Sigmoid colon (tissue), 7 donors: ENCODE data around the gene RNASET2. TPM values are rescaled to one million over a fixed set of nuclear protein-coding genes. Genes with fewer than 3 reads are reported as not detected.

Experiments
- DNase-seq: peaks from one replicate; pipeline ENCODE4 v3.0.0-alpha.2; 2019
- H3K27ac ChIP-seq, 4 donors: fragments of 200-600 bp; sonication (generic); one replicate each; pipeline ENCODE4 v1.5.1; 2016 to 2019; ENCODE audit warnings: mild to moderate bottlenecking in 1 of 4
- H3K27me3 ChIP-seq, 3 donors: fragments of 200-600 bp; sonication (generic); one replicate each; pipeline ENCODE4 v1.5.1; 2019; ENCODE audit warnings: mild to moderate bottlenecking in 1 of 3
- H3K36me3 ChIP-seq, 4 donors: fragments of 200-600 bp; sonication (generic); one replicate each; pipeline ENCODE4 v1.5.1; 2016 to 2019
- H3K4me1 ChIP-seq, 4 donors: fragments of 200-600 bp; sonication (generic); one replicate each; pipeline ENCODE4 v1.5.1; 2017 to 2019
- H3K4me3 ChIP-seq, 4 donors: fragments of 200-600 bp; sonication (generic); one replicate each; pipeline ENCODE4 v1.5.1; 2017 to 2019; ENCODE audit warnings: mild to moderate bottlenecking in 2 of 4, moderate library complexity in 1 of 4
- H3K9me3 ChIP-seq, 4 donors: fragments of 200-600 bp in 3 of 4; sonication (generic) in 3 of 4; one replicate each; pipeline versions ENCODE4 v1.5.1 to v1.6.1; 2013 to 2019
- CTCF ChIP-seq, 4 experiments: fragments of 450-650 bp in 3 of 4; fragments of 200-600 bp in 1 of 4; IDR thresholded peaks; one replicate each; pipeline ENCODE4 v1.5.1; 2016 to 2019; ENCODE audit warnings: antibody characterized with exemption in 4 of 4, mild to moderate bottlenecking in 3 of 4, moderate library complexity in 2 of 4
- EP300 ChIP-seq, 4 donors: sonication (generic); formaldehyde crosslinking; IDR thresholded peaks; one replicate each; pipeline ENCODE4 v1.6.1; 2017; ENCODE audit warnings: antibody characterized with exemption in 4 of 4
- POLR2A ChIP-seq, 2 donors: fragments of 450-650 bp; IDR thresholded peaks; one replicate each; pipeline ENCODE4 v1.6.1; 2016; ENCODE audit warnings: antibody characterized with exemption in 2 of 2, mild to moderate bottlenecking in 2 of 2, moderate library complexity in 2 of 2
- POLR2AphosphoS5 ChIP-seq, 4 donors: sonication (generic); formaldehyde crosslinking; IDR thresholded peaks; one replicate each; pipeline ENCODE4 v1.6.1; 2017; ENCODE audit warnings: antibody characterized with exemption in 4 of 4
- WGBS, 2 donors: extraction: QIAGEN DNeasy Blood & Tissue Kit; methylation state at CpG; one replicate each; pipeline ENCODE4 v1.1.7; 2013; 5-methylcytosine and 5-hydroxymethylcytosine counted together
- intact Hi-C: fragments of 100-400 bp; cut with DNase I; formaldehyde crosslinking; loops from one replicate; pipeline ENCODE4 v1.15.1; 2023
- polyA plus RNA-seq, 3 donors: library from polyadenylated mRNA; stranded (reverse); fragments of 200-250 nt; gene quantifications; one replicate each; pipeline ENCODE4 v1.2.3, GENCODE V29; 2013
- total RNA-seq, 4 donors: library from RNA; depleted of rRNA; stranded (reverse); fragments of >200 nt; gene quantifications; one replicate each; pipeline ENCODE4 v1.1.0, GENCODE V29; 2016
- donor health status: healthy with polysubstance abuse.
- donor health status: Bipolar disorder and iron deficiency.
- donor health status: healthy.

Gene RNASET2
- total and polyA plus RNA-seq, 7 donors: 35.4 to 83.9 (median 43.9) TPM

- Histone ChIP-seq H3K9me3 (no peaks in the 10 kb centered on the region), H3K36me3 (no peaks in the 10 kb centered on the region), H3K4me1 (no peaks in the 10 kb centered on the region), H3K27me3 (no peaks in the 10 kb centered on the region), H3K27ac (no peak overlapping the region), H3K4me3 (no peak overlapping the region)
- no peak for DNase-seq
- 69 to 81% methylated on average over 23 of the region's 23 CpGs for WGBS, 2 donors
- intact Hi-C loops: no loop called here
- TF ChIP-seq CTCF (IDR thresholded peaks at IDR 0.05): no peak
- no peak for TF ChIP-seq POLR2A (IDR thresholded peaks at IDR 0.05)
- no peak for TF ChIP-seq POLR2AphosphoS5 (IDR thresholded peaks at IDR 0.05)
- no peak for TF ChIP-seq EP300 (IDR thresholded peaks at IDR 0.05)
Measured at GRCh38 chr6:166904101-166904746, 52.1 kb downstream of the RNASET2 start.

GRCh38 chr6:166903500-166903899, 52.9 kb downstream of the RNASET2 start:
- no peak for DNase-seq
- Histone ChIP-seq H3K27me3 (no peaks in the 10 kb centered on the region), H3K9me3 (no peaks in the 10 kb centered on the region), H3K4me1 (no peaks in the 10 kb centered on the region), H3K4me3 (no peak overlapping the region), H3K27ac (no peak overlapping the region), H3K36me3 (no peaks in the 10 kb centered on the region)
- intact Hi-C loops: no loop called here
- WGBS, 2 donors: 88 to 89% methylated on average over 13 of the region's 13 CpGs
- TF ChIP-seq EP300 (IDR thresholded peaks at IDR 0.05) (no peak), POLR2AphosphoS5 (IDR thresholded peaks at IDR 0.05) (no peak), CTCF (IDR thresholded peaks at IDR 0.05) (no peak), POLR2A (IDR thresholded peaks at IDR 0.05) (no peak)

GRCh38 chr6:166903027-166903426, 53.3 kb downstream of the RNASET2 start:
- no peak overlapping the region for H3K27ac ChIP-seq
- no peaks in the 10 kb centered on the region for H3K9me3 ChIP-seq
- H3K4me1 ChIP-seq: no peaks in the 10 kb centered on the region
- DNase-seq: no peak
- intact Hi-C loops: no loop called here
- WGBS, 2 donors: 87 to 92% methylated on average over 8 of the region's 8 CpGs
- no peaks in the 10 kb centered on the region for H3K27me3 ChIP-seq
- H3K36me3 ChIP-seq: no peaks in the 10 kb centered on the region
- TF ChIP-seq EP300 (IDR thresholded peaks at IDR 0.05) (no peak), POLR2A (IDR thresholded peaks at IDR 0.05) (no peak), CTCF (IDR thresholded peaks at IDR 0.05) (no peak), POLR2AphosphoS5 (IDR thresholded peaks at IDR 0.05) (no peak)
- H3K4me3 ChIP-seq: no peak overlapping the region

GRCh38 chr6:166902211-166902755, 54.1 kb downstream of the RNASET2 start:
- 93% methylated on average over 33 of the region's 33 CpGs for WGBS, 2 donors
- intact Hi-C loops: no loop called here
- H3K4me3 ChIP-seq: no peak overlapping the region
- TF ChIP-seq POLR2AphosphoS5 (IDR thresholded peaks at IDR 0.05) (no peak), POLR2A (IDR thresholded peaks at IDR 0.05) (no peak), CTCF (IDR thresholded peaks at IDR 0.05) (no peak), EP300 (IDR thresholded peaks at IDR 0.05) (no peak)
- H3K27ac ChIP-seq: no peak overlapping the region
- no peaks in the 10 kb centered on the region for H3K9me3 ChIP-seq
- no peaks in the 10 kb centered on the region for H3K27me3 ChIP-seq
- H3K36me3 ChIP-seq: no peaks in the 10 kb centered on the region
- no peak for DNase-seq
- no peaks in the 10 kb centered on the region for H3K4me1 ChIP-seq

- Histone ChIP-seq H3K4me1 (no peaks in the 10 kb centered on the region), H3K36me3 (no peaks in the 10 kb centered on the region), H3K4me3 (no peak overlapping the region), H3K9me3 (no peaks in the 10 kb centered on the region), H3K27ac (no peak overlapping the region), H3K27me3 (no peaks in the 10 kb centered on the region)
- DNase-seq: no peak
- 96 to 98% methylated on average over 45 of the region's 45 CpGs for WGBS, 2 donors
- intact Hi-C loops: no loop called here
- TF ChIP-seq POLR2A (IDR thresholded peaks at IDR 0.05) (no peak), EP300 (IDR thresholded peaks at IDR 0.05) (no peak), POLR2AphosphoS5 (IDR thresholded peaks at IDR 0.05) (no peak), CTCF (IDR thresholded peaks at IDR 0.05) (no peak)
Measured at GRCh38 chr6:166901626-166902025, 54.7 kb downstream of the RNASET2 start.
